K562 (cell line): ENCODE results near the gene PRKCE. TPM values are rescaled to one million over a fixed set of nuclear protein-coding genes. Genes with fewer than 3 reads are reported as not detected.

ENCODE experiments used
- DPF2 ChIP-seq: fragments of 450-650 bp; IDR thresholded peaks from 2 replicates; pipeline ENCODE4 v1.6.1; 2016
- GABPB2 ChIP-seq: fragments of 250-450 bp; sonication (Bioruptor Pico); conservative IDR thresholded peaks from 2 replicates; pipeline ENCODE4 v1.5.1; 2021; ENCODE audit warnings: mild to moderate bottlenecking
- HLTF ChIP-seq: fragments of 450-650 bp; IDR thresholded peaks from 2 replicates; pipeline ENCODE4 v1.6.1; 2016
- HNRNPK ChIP-seq: fragments of 200-400 bp; formaldehyde crosslinking; IDR thresholded peaks from one replicate; pipeline ENCODE4 v1.6.1; 2018; ENCODE audit warnings: mild to moderate bottlenecking, low read depth, low read length; ENCODE audit not compliant: poor library complexity, severe bottlenecking
- PHF21A ChIP-seq: fragments of 450-650 bp; IDR thresholded peaks from 2 replicates; pipeline ENCODE4 v1.6.1; 2017; ENCODE audit warnings: low read depth, borderline replicate concordance
- RBBP5 ChIP-seq: fragments of 200-600 bp; sonication (generic); IDR thresholded peaks from 2 replicates; pipeline ENCODE4 v1.6.1; 2012; ENCODE audit warnings: borderline replicate concordance, mild to moderate bottlenecking, low read length, control low read depth, inconsistent platforms; ENCODE audit not compliant: insufficient read depth, poor library complexity, severe bottlenecking
- SMC3 ChIP-seq: conservative IDR thresholded peaks from 2 replicates; pipeline ENCODE4 v1.6.1; 2011; ENCODE audit warnings: low read depth, low read length, improper control_type of control experiment; ENCODE audit not compliant: insufficient read depth
- TEAD4 ChIP-seq, 2 experiments: sonication (generic) in 1 of 2; formaldehyde crosslinking in 1 of 2; IDR thresholded peaks; 2 replicates each; pipeline versions ENCODE4 v1.6.1 to v1.8.0; 2012 to 2022; ENCODE audit warnings: borderline replicate concordance in 1 of 2, inconsistent platforms in 1 of 2, low read length in 1 of 2, mild to moderate bottlenecking in 1 of 2, missing genetic modification reagents in 1 of 2
- TRIM24 ChIP-seq, 2 experiments: fragments of 450-650 bp; IDR thresholded peaks; 2 replicates each; pipeline ENCODE4 v1.6.1; 2016
- ZEB2 ChIP-seq: fragments of 450-650 bp; IDR thresholded peaks from 2 replicates; pipeline ENCODE4 v1.6.1; 2016
- ZNF224 ChIP-seq: sonication (generic); formaldehyde crosslinking; IDR thresholded peaks from 2 replicates; pipeline ENCODE4 v1.8.0; 2022; ENCODE audit warnings: mild to moderate bottlenecking, missing genetic modification reagents
- ZNF707 ChIP-seq: fragments of 250-450 bp; sonication (Bioruptor Pico); conservative IDR thresholded peaks from 2 replicates; pipeline ENCODE4 v1.8.0; 2022; ENCODE audit warnings: inconsistent platforms, mild to moderate bottlenecking, moderate library complexity
- polyA plus RNA-seq, 8 experiments: library from polyadenylated mRNA; depleted of rRNA in 4 of 8; stranded (reverse) in 5 of 8; unstranded in 3 of 8; fragments of >200 nt; fragmentation: Nextera tagmentation in 2 of 8; fragmentation: Illumina TruSeq in 1 of 8; extraction: Ambion mirVana in 2 of 8; extraction: Trizol in 1 of 8; gene quantifications; 2 replicates each; pipeline versions ENCODE4 v1.2.1 to v1.2.3, GENCODE V29; 2011 to 2014; ENCODE audit warnings: inconsistent platforms in 1 of 8, missing spikeins in 1 of 8
- total RNA-seq, 7 experiments: library from RNA; depleted of rRNA in 6 of 7; stranded (reverse); fragments of >200 nt in 6 of 7; fragmentation: Illumina TruSeq in 2 of 7; extraction: Trizol in 2 of 7; gene quantifications; 2 replicates each; pipeline versions ENCODE4 v1.2.1 to v1.2.3, GENCODE V29; 2011 to 2021; ENCODE audit warnings: low replicate concordance in 1 of 7
- TF ChIP-seq, protein P1 (sequence below): fragments of 250-450 bp; sonication (Bioruptor Pico); IDR thresholded peaks from 2 replicates; pipeline ENCODE4 v1.8.0; 2022; ENCODE audit warnings: inconsistent platforms, mild to moderate bottlenecking, moderate library complexity, borderline replicate concordance
- TF ChIP-seq, protein P2 (sequence below): fragments of 200-800 bp; sonication (Bioruptor generic); IDR thresholded peaks from 2 replicates; pipeline ENCODE4 v1.6.1; 2017; ENCODE audit warnings: missing genetic modification characterization, missing compliant biosample characterization
- TF ChIP-seq, protein P3 (sequence below), 2 experiments: IDR thresholded peaks; 2 replicates each; pipeline ENCODE4 v1.6.1; 2011; ENCODE audit warnings: borderline replicate concordance in 1 of 2, control low read depth in 1 of 2, low read depth in 1 of 2, low read length in 1 of 2, mild to moderate bottlenecking in 1 of 2, mixed read lengths in 1 of 2, moderate library complexity in 1 of 2; ENCODE audit not compliant: insufficient read depth in 1 of 2, insufficient read length in 1 of 2, poor library complexity in 1 of 2, severe bottlenecking in 1 of 2; ENCODE audit errors: extremely low read depth in 1 of 2

Gene PRKCE
- total and polyA plus RNA-seq, 9 of the 15 experiments (the other 6 are each of a cell fraction or from before 2014, with no cell fraction given), result 0.06 to 1.0 (median 0.22) TPM; not detected in 1

DNA sequence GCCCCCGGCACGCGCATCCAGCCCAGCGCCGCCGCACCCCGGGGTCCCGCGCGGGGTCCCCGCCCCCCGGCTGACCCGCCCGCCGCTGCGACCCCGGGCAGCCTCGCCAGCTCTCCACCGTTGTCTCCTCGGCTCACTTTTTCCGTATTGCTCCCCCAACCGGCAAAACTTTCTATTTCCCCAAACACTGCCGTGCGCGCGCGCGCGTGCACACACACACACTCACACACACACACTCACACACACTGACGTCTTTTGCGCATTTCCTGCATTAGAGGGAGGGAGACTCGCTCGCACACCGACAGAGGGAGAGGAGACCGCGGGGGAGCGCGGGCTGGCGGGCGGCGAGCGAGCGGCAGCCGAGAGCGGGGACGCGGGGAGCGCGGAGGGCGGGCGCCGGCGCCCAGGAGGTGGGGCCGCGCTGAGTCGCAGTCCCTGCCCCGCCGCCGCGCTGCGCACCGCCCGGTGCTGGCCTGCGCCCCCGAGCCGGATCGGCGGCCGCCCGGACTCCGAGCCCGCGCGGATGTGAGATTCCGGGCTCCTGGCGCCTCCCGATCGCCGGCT lies 542 bp upstream of the PRKCE start (continued):
- TF ChIP-seq, protein P1, sequence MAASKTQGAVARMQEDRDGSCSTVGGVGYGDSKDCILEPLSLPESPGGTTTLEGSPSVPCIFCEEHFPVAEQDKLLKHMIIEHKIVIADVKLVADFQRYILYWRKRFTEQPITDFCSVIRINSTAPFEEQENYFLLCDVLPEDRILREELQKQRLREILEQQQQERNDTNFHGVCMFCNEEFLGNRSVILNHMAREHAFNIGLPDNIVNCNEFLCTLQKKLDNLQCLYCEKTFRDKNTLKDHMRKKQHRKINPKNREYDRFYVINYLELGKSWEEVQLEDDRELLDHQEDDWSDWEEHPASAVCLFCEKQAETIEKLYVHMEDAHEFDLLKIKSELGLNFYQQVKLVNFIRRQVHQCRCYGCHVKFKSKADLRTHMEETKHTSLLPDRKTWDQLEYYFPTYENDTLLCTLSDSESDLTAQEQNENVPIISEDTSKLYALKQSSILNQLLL (CRISPR knock-in tag), result no peak
- TF ChIP-seq SMC3 (no peak), ZNF224 (CRISPR knock-in tag) (no peak), DPF2 (peak; percentile 44; the same call in 1 of the 2 replicates), ZEB2 (no peak), TRIM24 (IDR thresholded peaks at IDR 0.05) (peak; percentile 41 to 46; a peak in 2 of 4 replicates), ZNF707 (CRISPR knock-in tag) (no peak), HNRNPK (no peak), GABPB2 (no peak), HLTF (peak; percentile 33; the same call in 1 of the 2 replicates), PHF21A (peak; percentile 91; the same call in 1 of the 2 replicates), TEAD4 (IDR thresholded peaks at IDR 0.05; ENCODE audit: low read length) (0 out of 2 replicates have a peak, but pooled peaks have one; percentile 19), TEAD4 (CRISPR knock-in tag; IDR thresholded peaks at IDR 0.05; ENCODE audit: borderline replicate concordance) (no peak), RBBP5 (peak; percentile 60)
- TF ChIP-seq, protein P2, sequence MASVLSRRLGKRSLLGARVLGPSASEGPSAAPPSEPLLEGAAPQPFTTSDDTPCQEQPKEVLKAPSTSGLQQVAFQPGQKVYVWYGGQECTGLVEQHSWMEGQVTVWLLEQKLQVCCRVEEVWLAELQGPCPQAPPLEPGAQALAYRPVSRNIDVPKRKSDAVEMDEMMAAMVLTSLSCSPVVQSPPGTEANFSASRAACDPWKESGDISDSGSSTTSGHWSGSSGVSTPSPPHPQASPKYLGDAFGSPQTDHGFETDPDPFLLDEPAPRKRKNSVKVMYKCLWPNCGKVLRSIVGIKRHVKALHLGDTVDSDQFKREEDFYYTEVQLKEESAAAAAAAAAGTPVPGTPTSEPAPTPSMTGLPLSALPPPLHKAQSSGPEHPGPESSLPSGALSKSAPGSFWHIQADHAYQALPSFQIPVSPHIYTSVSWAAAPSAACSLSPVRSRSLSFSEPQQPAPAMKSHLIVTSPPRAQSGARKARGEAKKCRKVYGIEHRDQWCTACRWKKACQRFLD (CRISPR knock-in tag), result peak; percentile 75
- TF ChIP-seq, protein P3, sequence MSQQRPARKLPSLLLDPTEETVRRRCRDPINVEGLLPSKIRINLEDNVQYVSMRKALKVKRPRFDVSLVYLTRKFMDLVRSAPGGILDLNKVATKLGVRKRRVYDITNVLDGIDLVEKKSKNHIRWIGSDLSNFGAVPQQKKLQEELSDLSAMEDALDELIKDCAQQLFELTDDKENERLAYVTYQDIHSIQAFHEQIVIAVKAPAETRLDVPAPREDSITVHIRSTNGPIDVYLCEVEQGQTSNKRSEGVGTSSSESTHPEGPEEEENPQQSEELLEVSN (IDR thresholded peaks at IDR 0.05; ENCODE audit: borderline replicate concordance in 1 of 2, extremely low read depth in 1 of 2, insufficient read depth in 1 of 2, insufficient read length in 1 of 2, low read depth in 1 of 2, low read length in 1 of 2, poor library complexity in 1 of 2, severe bottlenecking in 1 of 2), result peak in 1 of 2 experiments; percentile 45
